Stimulated activated CD8-positive, alpha-beta memory T cell treated with anti-CD3 and anti-CD28 coated beads, Interleukin-15, amount 100 ng/mL, for 48 hours (primary cell): Measurements from ENCODE around the gene C1orf174.
"Not testable (repeated sequence)": the region's sequence is repeated elsewhere in the genome, so short reads cannot be mapped to it uniquely, and the experiment has no call there.

Source experiments
- DNase-seq, 2 donors: peaks; one replicate each; pipeline ENCODE4 v3.0.0-alpha.2; 2020; ENCODE audit warnings: low read depth in 2 of 2

C1orf174 gene

DNA sequence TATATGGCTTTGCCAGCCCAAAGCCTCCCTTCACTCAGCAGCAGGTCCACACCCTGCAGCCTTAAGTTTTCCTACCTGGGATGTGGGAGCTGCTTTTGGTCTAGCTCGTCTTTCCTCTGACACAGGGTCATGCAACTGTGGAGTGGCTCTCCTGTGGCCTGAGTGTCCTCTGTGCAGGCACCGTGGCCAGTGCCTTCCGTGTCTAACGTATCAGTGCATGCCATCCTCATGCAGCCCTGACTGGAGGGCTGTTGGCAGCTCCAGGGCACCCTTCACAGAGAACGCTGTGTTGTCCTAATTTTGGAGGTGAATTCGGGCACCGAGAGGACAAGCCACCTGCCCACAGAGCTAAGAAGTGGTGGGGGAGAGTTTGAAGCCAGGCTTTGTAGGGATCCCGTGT is 25.7 kb upstream of the C1orf174 start:
- DNase-seq = no peak

DNA sequence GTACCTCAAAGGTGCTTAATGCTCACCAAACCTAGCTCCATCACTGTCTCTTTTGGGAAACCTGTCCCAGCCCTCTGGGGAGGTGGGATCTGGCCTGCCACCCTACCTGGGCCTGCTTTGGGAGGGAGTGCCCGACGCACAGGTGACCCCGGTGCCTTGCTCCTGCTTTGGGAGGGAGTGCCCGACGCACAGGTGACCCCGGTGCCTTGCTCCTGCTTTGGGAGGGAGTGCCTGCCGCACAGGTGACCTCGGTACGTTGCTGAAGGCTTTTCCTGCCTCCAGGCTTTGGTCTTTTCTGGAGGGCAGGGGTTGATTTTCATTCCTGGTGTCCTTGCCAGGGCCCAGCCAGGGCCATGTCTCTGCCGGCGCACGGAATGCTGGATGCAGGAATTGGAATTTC is 25.2 kb upstream of the C1orf174 start:
- no peak for DNase-seq

DNA sequence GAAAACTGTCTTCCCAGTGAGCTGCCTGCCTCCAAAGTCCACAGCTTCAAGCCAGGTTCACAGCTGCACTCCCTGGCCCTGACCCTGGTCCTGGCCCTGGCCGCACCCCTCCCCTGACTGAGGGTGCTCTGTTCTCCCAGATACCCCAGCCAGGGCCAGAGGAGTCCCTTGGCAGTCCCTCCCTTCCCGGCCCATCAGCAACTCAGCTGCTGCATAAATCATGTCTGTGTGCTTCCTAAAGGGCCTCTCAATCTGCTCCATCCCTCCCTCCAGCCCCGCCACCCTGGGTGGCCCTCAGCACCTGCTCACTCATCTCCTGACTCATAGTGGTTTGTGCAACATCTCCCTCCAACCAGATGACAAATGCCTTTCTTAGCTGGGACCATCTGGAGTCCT is 24.8 kb upstream of the C1orf174 start:
- no peak for DNase-seq

DNA sequence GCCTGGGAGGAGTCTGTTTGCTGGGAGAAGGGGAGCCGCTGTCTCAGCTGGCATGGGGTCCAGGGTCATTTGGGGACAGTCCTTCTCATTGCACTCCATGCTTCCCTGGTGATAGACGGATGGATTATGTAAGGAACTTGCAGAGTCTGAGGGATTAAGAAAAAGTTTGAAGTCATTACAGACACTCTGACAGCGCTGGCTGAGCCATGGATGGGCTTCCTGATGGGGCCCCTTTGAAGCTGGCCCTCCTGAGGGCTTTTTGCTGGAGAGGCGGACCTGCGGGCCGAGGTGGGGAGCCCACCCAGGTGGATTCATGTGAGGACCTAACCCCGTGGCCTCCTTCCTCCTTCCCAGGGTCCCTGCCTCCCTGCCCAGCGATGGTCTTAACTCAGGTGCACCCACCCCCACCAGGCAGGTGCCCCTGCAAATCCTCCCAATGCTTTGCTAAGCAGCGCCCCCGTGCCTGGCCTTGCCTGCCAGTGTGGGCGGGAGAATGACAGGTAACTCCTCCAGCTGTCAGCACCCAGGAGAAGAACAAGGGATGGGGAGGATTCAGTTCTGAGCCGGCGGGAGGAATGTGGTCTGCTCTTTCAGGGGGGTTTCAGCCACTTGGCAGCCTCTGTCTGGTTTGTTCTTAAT is 24.2 kb upstream of the C1orf174 start:
- no peak for DNase-seq

DNA sequence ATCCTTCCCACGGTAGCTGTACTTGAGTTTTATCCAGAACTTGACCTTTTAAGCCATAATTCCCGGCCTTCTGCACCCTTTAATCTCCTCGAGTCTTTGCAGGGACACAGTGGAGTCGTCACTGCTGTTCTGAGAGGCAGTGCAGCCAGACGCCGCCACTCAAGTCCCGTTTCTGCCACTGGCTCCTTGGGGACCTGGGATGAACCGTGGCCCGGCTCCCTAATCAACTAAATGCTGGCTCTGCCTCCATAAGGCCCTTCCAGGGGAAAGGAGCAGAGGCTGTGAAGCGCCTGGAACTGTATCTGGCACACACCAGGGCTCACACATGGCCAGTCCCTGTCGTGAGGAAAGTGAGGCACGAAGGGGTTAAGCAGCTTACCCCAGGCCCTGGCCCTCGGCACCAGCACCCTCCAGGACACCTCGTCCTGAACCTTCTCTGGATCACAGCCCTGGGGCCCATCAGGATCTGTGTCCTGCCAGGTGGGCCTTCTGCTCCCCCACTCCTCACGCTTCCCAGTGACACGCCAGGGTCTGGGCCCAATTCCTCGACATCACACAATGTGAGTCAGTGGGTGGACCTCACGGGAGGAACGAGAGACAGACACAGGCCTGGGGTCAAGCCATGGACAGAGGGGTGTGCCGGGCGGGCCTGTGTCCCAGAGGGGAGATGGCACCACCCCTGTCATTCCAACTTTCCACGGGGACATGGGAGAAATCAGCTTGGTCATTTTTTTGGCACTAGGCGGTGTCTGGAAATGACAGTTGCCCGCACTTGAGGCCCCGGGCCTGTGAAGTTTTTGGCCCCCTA is 23.5 kb upstream of the C1orf174 start:
- DNase-seq = no peak

DNA sequence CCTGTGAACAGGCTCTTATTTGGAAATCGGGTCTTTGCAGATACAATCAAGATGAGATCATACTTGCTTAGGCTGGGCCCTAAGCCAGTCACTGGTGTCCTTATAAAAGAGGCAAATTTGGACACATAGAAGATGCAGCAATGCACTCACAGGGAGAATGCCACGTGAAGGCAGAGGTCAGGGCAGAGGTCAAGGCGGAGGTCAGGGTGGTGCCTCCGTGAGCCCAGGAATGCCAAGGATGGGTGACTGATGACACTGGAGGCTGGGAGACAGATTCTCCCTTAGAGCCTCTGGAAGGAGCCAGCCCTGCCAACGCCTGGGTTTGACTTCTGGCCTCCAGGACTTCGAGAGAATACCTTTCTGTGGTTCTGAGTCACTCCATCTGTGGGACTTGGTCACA is 22.8 kb upstream of the C1orf174 start:
- no peak for DNase-seq

DNA sequence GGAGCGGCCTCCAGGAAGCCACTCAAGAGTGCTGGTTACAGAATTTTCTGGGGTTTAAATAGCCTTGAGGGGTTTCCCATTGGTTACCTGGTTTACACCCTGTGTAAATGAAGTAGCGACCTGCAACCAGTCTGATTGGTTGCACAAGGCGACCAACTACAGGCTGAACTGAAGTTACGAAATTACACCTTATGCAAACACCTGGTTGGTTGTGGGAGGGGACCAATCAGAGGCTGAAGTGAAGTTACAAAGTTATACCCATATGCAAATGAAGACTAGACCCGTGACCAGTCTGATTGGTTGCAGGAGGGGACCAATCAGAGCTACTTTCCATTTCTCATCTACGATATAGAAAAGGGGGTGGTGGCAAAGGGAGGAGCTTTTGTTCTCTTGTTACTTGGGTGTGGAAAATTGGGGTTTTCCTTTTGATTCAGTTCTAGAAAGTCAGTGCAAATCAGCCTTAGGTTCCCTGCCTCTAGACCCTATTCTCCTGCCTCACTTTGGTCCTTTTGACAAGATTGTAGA is 22.2 kb upstream of the C1orf174 start:
- no peak for DNase-seq

DNA sequence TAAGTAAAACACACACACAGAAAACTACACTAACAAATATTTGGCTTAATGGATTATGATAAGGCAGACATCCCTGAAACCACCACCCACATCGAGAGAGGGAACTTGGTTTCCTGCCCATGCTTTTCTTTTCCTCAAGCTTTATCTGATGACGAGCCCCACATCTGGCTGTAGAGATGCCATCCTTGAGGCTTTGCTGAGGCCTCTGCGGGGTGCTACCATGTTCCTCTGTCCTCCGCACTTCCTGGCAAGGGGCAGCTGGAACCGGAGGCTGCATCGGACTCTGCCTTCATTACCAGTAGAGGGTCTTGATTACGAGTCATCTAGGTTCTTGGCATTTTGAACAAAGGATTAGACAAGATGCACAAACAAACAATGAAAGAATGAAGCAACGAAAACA is 21.7 kb upstream of the C1orf174 start:
- DNase-seq = no peak

DNA sequence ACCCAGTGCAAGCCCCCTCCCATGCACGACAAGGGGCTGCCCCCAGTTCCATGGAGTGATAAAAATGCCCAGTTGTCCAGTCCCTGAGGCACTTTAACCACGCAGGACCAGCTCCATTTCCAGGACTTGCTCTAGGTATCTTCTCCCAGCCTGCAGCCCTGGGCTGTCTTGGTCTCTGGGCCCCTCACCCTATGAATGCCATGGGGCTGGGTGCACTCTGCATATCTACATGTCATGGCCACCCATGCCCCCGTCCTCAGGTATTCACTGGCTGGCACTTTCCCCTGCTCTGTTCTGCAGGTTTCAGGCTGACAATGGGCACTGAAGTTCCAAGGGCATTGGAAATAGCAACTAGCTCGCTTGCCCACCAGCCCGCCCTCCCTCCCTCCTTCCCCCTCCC is 19.6 kb upstream of the C1orf174 start:
- no peak for DNase-seq

DNA sequence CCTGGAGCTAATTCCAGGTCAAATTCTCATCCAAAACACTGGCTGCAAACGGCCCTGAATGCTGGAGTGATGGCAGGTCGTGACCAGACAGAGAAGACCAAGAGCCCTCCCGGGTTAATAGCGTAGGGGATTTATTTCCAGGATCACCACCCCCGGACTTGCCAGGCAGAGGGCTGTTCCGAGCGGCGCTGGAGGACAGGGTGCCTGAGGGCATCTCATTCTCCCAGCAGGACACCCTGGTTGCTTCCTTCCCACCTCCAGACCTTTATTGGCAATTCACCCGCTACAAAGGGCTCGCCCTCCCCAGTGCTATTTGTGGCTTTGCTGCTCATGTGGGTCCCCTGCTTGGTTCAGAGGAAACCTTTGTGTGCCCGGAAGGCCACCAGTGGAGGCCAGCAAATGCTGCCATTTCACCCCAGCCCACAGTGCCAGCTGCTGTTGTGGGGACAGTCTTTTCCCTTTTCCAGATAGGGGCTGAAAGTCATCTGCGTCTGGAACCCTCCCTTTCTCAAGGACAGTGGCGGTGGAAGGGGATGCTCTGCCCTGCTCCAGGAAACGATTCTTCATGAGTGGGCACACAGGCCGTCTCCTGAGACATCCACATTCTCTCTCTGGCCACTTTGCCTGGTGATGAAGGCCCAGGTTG is 19.0 kb upstream of the C1orf174 start:
- no peak for DNase-seq

DNA sequence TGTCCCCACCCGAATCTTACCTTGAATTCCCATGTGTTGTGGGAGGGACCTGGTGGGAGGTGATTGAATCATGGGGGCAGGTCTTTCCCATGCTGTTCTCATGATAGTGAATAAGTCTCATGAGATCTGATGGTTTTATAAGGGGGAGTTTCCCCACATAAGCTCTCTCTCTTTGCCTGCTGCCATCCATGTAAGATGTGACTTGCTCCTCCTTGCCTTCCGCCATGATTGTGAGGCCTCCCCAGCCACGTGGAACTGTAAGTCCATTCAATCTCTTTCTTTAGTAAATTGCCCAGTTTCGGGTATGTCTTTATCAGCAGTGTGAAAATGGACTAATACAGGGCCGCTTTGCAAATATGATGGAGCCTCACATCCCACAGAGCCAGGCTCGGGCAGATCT is 18.3 kb upstream of the C1orf174 start:
- not testable (repeated sequence) for DNase-seq

DNA sequence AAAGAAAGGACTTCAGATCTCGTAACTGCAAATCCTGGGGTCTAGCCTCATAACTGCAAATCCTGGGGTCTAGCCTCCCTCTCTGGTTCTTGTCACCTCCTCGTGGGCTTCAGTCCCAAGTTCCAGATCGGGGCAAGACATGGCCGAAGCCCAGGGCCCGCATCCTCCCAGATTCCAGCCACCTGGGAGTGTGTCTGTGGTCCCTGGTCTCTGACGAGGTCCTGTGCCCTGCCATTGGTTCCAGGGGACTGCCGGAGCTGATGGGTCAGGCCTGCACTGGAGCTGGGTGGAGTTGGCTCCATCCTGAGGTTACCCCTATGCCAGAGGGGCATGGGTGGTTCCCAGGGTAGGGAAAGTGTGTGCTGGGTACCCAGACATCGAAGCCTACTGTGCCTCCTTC is 17.7 kb upstream of the C1orf174 start:
- no peak for DNase-seq

DNA sequence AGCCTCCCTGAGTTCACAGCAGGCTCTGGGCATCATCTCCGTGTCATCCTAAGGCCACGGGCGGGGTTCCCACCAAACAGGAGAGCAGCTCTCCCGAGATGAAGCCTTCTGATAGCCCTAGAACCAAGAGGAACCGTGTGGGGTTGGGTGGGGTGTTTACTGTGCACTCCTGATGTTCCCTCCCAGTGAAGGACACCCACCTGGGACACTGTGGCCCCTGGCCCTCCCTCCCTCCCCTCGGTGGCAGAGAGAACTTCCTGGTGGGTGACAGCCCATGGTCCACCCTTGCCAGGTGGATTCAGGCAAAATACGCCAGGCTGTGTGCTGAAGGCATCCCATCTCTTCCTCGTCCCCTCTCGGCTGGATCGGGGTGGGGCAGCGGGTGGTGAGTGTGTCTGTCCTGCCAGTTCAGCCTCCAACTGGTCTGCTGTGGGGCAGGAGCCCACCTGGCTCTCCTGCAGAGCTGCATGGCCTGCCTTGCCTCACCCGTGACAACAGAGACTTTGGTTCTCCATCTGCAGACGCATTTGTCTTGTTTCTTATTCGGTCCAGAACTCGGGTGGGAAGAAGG is 15.6 kb upstream of the C1orf174 start:
- DNase-seq = no peak

DNA sequence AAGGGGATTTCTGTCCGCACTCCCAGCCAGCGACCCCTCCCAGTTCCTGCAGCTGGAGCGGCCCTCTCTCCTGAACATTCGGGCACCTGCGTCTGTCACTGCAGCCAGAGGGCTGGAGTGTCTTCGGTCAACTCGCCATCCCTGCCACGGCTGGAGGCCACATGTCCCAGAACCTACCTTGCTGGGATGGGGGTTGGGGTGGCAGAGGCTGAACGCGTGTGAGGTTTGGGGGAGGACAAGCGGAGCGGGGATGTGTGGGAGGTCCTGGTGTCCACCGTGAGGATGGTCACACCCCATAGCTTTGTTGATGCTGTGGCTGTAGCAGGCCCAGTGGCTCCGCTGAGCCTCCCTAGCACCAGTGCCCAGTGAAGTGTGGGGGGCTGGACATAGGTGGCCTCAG is 14.8 kb upstream of the C1orf174 start:
- no peak for DNase-seq

DNA sequence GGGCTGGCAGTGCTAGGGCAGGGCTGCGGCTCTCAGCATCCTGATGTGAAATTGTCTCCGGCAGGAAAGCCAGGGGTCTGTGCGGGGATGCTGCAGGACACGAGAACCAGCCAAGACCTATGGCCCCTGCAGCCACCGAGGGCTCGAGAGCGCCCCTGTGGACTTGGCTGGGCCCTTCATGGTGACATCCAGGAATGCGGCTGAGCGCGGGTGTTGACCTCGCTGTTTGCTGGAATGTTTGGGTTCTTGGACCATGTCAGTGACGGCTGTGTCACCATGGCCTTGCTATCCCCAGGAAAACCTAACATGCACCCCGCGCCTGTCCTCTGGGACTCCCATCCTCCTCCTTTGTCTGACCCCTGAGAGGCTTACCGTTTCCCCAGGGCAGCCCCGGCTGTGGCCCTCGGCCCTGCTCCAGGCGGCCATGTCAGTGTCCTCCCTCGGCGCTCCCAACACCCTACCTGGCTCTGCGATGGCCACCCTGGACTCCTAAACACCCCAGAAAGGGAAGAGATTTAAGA is 14.3 kb upstream of the C1orf174 start:
- no peak for DNase-seq

DNA sequence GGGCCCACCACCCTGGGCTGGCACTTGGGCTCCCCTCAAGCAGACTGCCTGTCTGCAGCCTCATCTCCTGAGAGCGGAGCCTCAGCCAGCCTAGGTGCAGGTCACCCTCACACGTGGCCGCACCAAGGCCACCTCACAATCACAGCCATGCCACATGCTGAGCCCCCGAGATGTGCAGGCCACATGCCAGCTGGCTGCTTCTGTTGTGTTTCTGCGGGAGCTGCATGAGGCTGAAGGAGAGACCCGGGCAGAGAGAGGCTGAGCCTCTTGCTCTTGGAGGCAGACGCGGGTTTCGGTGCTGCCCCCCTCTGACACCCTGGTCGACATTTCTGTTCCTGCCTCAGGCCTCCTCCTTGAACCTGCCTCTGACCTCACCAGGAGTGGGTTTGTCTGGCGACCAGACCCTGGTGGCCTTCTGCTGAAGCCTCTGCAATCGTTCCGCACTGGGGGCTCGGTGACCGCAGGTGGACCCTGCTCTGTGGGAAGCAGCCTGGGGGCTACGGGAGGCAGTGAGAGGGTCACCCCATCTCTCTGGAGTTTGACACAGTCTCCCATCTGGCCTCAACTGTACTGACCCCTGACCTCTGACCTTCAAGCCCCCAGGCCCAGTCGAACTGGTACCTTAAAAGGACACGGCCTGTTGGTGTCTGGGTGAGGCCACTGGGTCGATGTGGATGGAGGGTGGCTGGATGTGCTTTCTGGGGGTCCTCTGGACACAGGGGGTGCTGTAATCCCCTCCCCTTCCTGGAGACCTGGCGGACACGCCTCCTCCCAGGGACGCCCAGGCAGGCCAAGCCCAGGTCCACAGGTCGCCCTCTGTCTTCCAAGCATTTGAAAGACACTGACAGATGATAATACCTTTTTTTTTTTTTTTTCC is 13.0 kb upstream of the C1orf174 start:
- DNase-seq = no peak

DNA sequence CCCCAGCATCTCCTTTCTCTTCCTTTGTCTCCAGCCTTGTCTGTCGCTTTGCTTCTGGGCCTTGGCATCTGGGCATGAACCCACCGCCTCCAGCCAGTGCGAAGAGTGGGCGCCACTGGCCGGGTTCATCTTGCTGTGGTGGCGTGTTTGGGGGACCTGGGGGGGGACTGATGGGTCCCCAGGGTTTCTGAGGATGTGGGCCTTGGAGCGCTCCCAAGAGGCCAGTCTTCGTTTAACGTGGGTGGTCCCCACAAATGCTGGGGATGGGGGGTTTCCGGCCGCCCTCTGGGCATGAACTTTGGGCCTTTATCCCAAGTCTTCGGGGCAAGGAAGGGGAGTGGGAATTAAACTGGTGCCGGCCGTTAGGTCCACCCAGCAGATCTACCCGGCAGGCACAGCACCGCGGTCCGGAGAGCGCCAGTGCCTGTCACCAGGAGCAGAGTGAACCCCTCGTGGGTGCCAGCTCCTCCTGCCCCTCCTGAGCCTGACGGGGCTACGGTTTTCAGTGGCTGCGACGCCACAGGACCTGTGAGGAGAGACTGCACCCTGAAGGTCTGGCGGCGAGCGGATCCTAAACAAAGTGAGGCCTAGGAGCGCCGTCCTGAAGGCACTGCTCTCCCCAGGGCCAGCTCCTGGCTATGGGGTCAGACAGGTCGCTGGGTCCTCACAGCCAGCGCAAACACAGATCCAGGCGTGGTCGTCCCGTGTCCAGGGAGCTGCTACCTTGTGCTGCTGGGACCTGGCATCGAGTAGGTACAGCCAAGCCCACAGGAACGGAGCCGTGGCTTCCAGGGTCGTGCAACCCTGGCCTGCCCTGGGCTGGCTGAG is 12.1 kb upstream of the C1orf174 start:
- DNase-seq = no peak

DNA sequence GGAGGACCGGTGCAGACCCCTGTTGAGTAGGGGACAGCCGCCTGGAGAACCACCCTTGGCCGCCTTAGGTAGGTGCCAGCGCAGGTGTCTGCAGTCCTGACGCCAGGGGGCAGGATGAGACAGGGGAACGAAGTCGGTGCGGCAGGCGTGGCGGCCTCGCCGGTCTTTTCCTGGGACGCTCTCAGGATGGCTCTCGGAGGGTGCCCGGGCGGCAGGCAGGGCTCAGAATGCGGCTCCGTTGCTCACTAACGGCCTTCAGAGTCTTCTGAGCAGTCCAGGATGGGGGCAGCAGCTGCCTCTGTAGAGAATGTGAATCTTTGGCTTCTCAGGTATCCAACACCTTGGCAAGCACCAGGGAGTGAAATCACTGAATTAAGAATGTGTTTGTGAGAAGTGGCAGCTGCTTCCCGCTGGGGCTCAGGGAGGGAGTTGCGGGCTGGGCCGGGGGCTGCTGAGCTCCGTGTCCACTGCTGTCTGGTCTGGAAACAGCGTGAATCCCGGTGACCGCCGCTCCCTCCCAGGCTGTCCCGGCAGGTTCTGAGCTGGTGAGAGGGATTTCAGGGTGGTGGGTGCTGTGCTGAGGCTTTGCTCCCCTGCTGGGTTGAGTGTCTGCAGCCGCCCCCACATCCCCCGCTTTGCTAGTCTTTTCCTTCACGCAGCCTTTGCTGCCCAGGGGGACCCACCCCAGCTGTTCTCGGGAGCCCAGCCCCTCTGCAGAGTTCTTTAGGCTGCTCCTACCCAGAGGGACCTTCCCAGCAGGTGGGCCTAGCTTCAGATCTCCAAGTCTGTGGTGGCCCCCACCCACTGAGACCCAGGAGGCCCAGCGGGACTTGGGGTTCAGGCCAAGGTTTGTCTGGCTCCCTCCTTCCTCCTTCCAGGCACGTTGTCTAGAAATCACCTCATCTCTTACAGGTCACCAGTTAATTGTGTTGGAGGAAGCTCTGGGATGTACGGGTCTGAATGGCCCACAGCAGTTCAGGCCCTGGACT is 11.1 kb upstream of the C1orf174 start:
- peak; percentile 48 to 57 for DNase-seq
